Measurements from ENCODE around the gene LYPD4.

Gene LYPD4

GRCh38 chr19:41872775-41873647 is 28.5 kb upstream of the LYPD4 start:
- peak; percentile 22 for DNase-seq (ENCODE audit: low read depth)

- DNase-seq (ENCODE audit: low read depth), result no peak
Measured at GRCh38 chr19:41872384-41872774, 27.9 kb upstream of the LYPD4 start.

DNA sequence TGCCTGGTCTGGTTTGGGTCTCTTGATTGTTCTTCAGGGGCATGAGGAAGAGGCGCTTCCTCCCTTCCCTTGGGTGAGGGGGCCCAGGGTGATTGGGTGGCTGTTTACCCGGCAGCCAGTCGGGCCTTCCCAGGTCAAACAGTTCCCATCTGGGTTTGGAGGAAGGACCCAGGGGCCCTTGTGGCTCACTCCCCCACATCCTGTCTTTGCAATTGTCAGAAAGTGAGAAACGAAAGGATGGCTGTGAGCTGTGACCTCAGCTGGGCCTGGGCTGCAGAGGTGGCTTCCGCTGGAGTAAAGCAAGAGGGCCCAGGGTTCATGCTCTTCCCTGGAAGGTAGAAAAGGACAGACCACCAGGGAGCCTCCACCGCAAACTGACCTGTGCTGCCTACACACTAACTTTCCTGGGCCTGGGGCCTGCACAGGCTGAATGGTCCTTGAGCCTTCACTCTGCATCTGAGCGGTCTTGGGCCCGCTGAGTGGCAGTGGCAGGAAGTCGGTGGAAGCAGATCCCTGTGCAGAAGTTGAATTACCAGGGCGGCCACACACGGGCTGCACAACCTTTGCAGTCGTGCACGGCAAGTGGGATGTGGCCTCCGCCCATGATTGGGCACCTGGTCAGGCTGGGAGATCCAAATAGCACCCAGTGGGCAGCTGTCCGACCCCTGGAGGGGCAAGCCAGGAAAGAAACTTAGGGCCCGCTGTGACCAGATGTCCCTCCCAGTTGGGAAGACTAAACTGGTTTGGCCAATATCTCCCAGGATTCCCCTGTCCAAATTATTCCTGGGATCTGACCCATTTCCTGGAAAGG is 27.3 kb upstream of the LYPD4 start:
- no peak for DNase-seq (ENCODE audit: low read depth)

DNA sequence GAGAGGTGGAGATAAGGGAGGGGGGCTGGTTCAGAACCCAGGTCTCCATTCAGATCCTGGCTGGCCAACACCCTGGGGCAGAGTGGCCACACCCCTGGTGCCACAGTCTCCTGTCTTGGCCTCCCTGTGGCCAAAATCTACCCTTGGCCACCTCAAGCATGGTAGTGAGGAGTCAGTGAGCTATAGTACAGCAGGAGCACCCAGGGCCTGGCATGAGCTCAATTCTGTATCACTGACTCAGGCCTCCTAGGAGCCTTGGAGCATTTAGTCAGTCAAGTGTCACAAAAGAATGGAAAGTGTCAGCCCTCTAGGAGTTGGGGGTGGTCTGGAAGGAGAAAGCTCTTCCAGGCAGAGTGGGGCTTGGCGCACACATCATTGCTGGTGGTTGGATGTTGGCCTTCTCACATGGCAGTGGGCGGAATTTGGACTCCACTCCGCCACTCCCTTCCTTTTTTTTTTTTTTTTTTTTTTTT is 26.0 kb upstream of the LYPD4 start:
- DNase-seq (ENCODE audit: low read depth), result no peak

- no peak for DNase-seq (ENCODE audit: low read depth)
Measured at GRCh38 chr19:41869374-41869955, 25.0 kb upstream of the LYPD4 start.

- no peak for DNase-seq (ENCODE audit: low read depth)
Measured at GRCh38 chr19:41868989-41869300, 24.5 kb upstream of the LYPD4 start.

GRCh38 chr19:41868120-41868988 is 23.9 kb upstream of the LYPD4 start:
- no peak for DNase-seq (ENCODE audit: low read depth)

GRCh38 chr19:41866284-41866683 is 21.8 kb upstream of the LYPD4 start:
- no peak for DNase-seq (ENCODE audit: low read depth)

DNA sequence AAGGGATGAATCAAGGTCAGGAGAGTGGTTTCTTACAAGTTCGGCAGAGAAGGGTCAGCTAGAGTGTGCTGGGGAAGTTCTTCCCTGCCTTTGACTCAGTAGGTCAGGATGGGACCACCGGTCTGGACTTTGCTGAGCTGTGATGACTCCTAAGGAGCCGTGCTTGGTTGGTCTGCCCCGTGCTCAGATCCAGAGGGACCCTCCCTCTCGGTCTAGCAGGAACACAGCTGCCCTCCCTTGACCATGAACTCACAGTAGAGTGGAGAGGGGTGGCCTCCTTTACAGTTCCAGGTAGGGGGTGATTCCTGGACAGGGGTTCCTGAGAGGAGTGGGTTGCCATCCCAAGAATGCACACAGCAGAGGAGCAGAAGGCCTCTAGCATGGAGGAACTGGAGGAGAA is 19.9 kb upstream of the LYPD4 start:
- DNase-seq (ENCODE audit: low read depth), result no peak

GRCh38 chr19:41863209-41863931 is 18.9 kb upstream of the LYPD4 start:
- DNase-seq (ENCODE audit: low read depth), result no peak

DNA sequence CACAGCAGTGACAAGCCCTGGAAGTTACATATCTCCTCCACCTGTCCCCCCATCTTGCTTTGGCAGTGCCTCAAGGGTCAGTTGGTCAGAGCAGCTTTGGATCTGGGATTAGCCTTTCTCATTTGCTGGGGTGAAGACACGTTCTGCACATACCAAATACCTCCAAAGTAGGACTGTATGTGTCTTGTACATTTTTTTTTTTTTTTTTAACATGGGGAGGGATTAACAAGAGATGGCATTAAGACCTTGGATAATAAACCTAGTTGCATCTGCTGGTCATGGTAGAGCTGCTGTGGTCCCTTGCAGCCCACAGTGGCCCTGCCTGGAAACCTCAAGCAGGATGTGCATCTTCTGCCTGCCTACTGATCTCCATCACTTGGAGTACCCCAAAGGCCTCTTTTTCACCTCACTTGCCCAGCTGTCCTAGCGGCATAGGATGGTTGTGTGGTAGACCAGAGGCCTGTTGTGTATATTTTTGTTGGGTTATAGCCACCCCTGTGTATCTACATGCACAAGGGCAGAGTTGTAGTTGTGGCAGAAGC is 18.0 kb upstream of the LYPD4 start:
- DNase-seq (ENCODE audit: low read depth), result no peak

- DNase-seq (ENCODE audit: low read depth), result no peak
Measured at GRCh38 chr19:41861846-41862245, 17.4 kb upstream of the LYPD4 start.

DNA sequence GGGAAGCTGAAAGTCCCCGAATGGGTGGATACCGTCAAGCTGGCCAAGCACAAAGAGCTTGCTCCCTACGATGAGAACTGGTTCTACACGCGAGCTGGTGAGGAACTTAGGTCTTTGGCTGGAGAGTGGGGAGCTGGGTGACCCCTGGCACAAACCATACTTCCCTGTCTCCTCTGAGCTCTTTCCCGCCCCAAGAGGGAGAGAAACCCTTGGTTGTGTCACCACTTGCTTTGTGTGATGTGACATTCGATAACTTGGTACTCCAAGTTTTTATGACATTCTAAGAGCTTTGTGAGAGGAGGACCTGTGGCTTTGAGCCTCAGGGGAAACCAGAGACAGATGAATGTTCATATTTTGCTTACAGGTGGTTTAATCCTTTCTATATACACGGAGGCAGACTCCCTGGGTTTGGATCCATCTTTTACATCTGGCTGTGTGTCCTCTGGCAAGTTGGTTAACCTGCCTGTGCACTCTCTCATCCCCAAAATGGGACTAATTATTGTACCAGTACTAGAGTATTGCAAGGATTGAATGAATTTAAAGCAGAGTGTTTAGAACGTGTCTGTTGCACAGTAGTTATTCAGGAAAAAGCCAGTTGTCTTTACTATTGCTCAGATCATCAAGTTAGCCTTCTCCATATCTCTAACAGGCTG is 16.8 kb upstream of the LYPD4 start:
- DNase-seq (ENCODE audit: low read depth), result no peak

GRCh38 chr19:41860419-41861115 is 16.1 kb upstream of the LYPD4 start:
- DNase-seq (ENCODE audit: low read depth), result no peak

GRCh38 chr19:41859618-41860418 is 15.3 kb upstream of the LYPD4 start, which contains the start of gene RPS19:
Gene RPS19 (plus strand): TSS chr19:41860255. CDS start chr19:41860775, 520 bp downstream.
- DNase-seq (ENCODE audit: low read depth), result peak; percentile 90

- DNase-seq (ENCODE audit: low read depth), result no peak
Measured at GRCh38 chr19:41859213-41859617, 14.7 kb upstream of the LYPD4 start.

DNA sequence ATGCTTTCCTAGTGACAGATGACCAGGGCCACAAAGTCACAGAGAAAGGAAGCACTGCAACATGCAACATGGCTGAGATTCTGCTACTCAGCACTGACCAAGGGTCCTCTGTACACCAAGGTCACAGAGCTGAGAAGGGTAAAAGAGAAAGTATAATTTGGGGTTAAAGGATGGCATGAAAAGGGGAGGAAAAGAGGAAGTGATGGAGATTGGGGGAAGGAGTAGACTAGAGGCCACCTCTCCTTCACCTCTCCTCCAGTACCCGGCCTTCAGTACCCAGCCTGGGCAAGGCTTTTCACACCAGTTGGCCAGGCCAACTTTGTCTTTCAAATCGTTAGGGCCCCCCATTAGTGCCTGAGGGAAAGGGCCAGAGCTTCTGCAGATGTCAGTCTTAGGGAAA is 9.3 kb upstream of the LYPD4 start:
- no peak for DNase-seq (ENCODE audit: low read depth)

DNA sequence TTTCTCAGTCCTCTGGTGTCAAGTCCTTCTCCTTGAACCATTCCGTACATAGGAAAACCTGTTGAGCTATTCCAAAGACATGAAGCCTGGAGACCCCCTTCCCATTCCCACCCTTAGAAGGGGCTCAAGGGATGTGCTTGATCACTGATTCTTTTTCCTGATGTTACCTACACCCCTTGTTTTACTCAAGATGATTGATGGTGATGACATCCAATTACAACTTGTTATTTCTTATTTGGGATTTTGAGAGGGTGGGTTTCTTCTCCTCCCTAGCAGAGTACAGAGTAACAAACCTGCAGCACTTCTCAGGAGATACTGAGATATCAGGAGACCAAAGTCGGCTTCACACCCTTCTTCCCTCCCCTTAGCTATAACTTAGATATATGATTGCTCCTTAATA is 8.9 kb upstream of the LYPD4 start:
- no peak for DNase-seq (ENCODE audit: low read depth)

DNA sequence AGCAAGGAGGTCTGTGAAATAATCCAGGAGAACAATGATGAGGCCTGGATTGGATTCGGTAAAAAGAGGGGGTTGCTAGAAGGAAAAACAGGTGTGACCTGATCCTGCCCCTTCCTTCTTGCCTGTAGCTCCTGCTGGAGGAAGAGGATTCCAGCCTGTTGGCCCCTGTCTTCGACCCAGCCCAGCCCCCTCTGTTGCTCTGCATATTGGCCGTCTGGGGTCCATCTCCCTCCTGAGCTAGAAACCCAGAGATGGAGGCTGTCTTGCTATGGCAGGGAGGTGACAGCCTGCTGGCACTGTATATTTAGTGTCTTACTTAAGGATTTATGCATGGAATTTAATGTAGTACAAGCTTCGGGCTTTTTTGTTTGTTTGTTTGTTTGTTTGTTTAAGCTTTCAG is 7.0 kb upstream of the LYPD4 start:
- DNase-seq (ENCODE audit: low read depth), result no peak
